ENCODE results near the gene CNTNAP1.
A peak's percentile ranks its signal among the peaks of the same experiment; 100 is the strongest.

Gene CNTNAP1

GRCh38 chr17:42681976-42682721, at the start of gene CNTNAP1:
Gene CNTNAP1, plus strand, starts transcription at chr17:42682531. Its CDS starts 299 bp downstream, at chr17:42682830.
- H3K4me3 ChIP-seq (ENCODE audit: low read depth, low read length), result peak within 1 kb of the TSS; percentile 69

GRCh38 chr17:42632949-42633444, 49.3 kb upstream of the CNTNAP1 start:
- H3K4me3 ChIP-seq (ENCODE audit: low read depth, low read length), result no peak overlapping the region
- no peak for TF ChIP-seq CTCF (IDR thresholded peaks at IDR 0.05; ENCODE audit: borderline replicate concordance, insufficient read depth, low read depth, low read length)

More at GRCh38 chr17:42681976-42682721, at the start of gene CNTNAP1:
- TF ChIP-seq CTCF (IDR thresholded peaks at IDR 0.05; ENCODE audit: borderline replicate concordance, insufficient read depth, low read depth, low read length), result no peak

- TF ChIP-seq CTCF (IDR thresholded peaks at IDR 0.05; ENCODE audit: borderline replicate concordance, insufficient read depth, low read depth, low read length), result no peak
- no peak overlapping the region for H3K4me3 ChIP-seq (ENCODE audit: low read depth, low read length)
Measured at GRCh38 chr17:42639525-42640113, 42.7 kb upstream of the CNTNAP1 start.

- no peak for TF ChIP-seq CTCF (IDR thresholded peaks at IDR 0.05; ENCODE audit: borderline replicate concordance, insufficient read depth, low read depth, low read length)
- no peak overlapping the region for H3K4me3 ChIP-seq (ENCODE audit: low read depth, low read length)
Measured at GRCh38 chr17:42640121-42640520, 42.2 kb upstream of the CNTNAP1 start.

- no peak overlapping the region for H3K4me3 ChIP-seq (ENCODE audit: low read depth, low read length)
- TF ChIP-seq CTCF (IDR thresholded peaks at IDR 0.05; ENCODE audit: borderline replicate concordance, insufficient read depth, low read depth, low read length), result no peak
Measured at GRCh38 chr17:42642336-42642735, 40.0 kb upstream of the CNTNAP1 start.

GRCh38 chr17:42647778-42648177, 34.6 kb upstream of the CNTNAP1 start:
- H3K4me3 ChIP-seq (ENCODE audit: low read depth, low read length), result no peak overlapping the region
- TF ChIP-seq CTCF (IDR thresholded peaks at IDR 0.05; ENCODE audit: borderline replicate concordance, insufficient read depth, low read depth, low read length), result no peak

- TF ChIP-seq CTCF (IDR thresholded peaks at IDR 0.05; ENCODE audit: borderline replicate concordance, insufficient read depth, low read depth, low read length), result no peak
- H3K4me3 ChIP-seq (ENCODE audit: low read depth, low read length), result no peak overlapping the region
Measured at GRCh38 chr17:42651392-42651791, 30.9 kb upstream of the CNTNAP1 start.
